Activated gamma-delta T cell (primary cell): ENCODE data around the gene CACNA2D1.
A peak's percentile ranks its signal among the peaks of the same experiment; 100 is the strongest.

Experiments used
- DNase-seq: peaks from one replicate; lab custom pipeline; 2025; lab: John Stamatoyannopoulos, UW
- total RNA-seq, 2 donors: gene quantifications; one replicate each; lab custom pipeline; 2026; lab: John Stamatoyannopoulos, UW

Gene CACNA2D1
- 0.05 to 0.22 reads per million in 2 donors for total RNA-seq

- no peak for DNase-seq
These were observed at the start of gene CACNA2D1 for GRCh38 chr7:82443547-82444219. CACNA2D1 (minus strand) TSS chr7:82443777.

GRCh38 chr7:82481499-82482097 lies 38.0 kb upstream of the CACNA2D1 start:
- DNase-seq, result no peak

- no peak for DNase-seq
These were observed 34.3 kb upstream of the CACNA2D1 start for GRCh38 chr7:82477733-82478515.

GRCh38 chr7:82472966-82473365 lies 29.4 kb upstream of the CACNA2D1 start:
- DNase-seq, result no peak

- no peak for DNase-seq
These were observed 27.9 kb upstream of the CACNA2D1 start for GRCh38 chr7:82471351-82472020.

- no peak for DNase-seq
These were observed 25.6 kb upstream of the CACNA2D1 start for GRCh38 chr7:82469207-82469606.

GRCh38 chr7:82468435-82468834 lies 24.9 kb upstream of the CACNA2D1 start:
- no peak for DNase-seq

GRCh38 chr7:82467020-82467419 lies 23.4 kb upstream of the CACNA2D1 start:
- no peak for DNase-seq

- DNase-seq, result no peak
These were observed 20.8 kb upstream of the CACNA2D1 start for GRCh38 chr7:82464372-82464771.

- DNase-seq, result no peak
These were observed 11.7 kb upstream of the CACNA2D1 start for GRCh38 chr7:82455295-82455694.

GRCh38 chr7:82450759-82451158 lies 7.2 kb upstream of the CACNA2D1 start:
- no peak for DNase-seq

GRCh38 chr7:82449910-82450309 lies 6.3 kb upstream of the CACNA2D1 start:
- DNase-seq, result no peak

GRCh38 chr7:82446897-82447296 lies 3.3 kb upstream of the CACNA2D1 start:
- DNase-seq, result no peak

- no peak for DNase-seq
These were observed 1.7 kb upstream of the CACNA2D1 start for GRCh38 chr7:82445271-82445670.

GRCh38 chr7:82444220-82444909 lies 788 bp upstream of the CACNA2D1 start:
- DNase-seq, result peak; percentile 5

GRCh38 chr7:82443036-82443546 lies 486 bp downstream of the CACNA2D1 start:
- DNase-seq, result peak; percentile 9

- no peak for DNase-seq
These were observed 1.0 kb downstream of the CACNA2D1 start for GRCh38 chr7:82442492-82443035.

- DNase-seq, result no peak
These were observed 1.7 kb downstream of the CACNA2D1 start for GRCh38 chr7:82441669-82442478.

GRCh38 chr7:82438521-82438920 lies 5.1 kb downstream of the CACNA2D1 start:
- DNase-seq, result no peak

GRCh38 chr7:82435769-82436168 lies 7.8 kb downstream of the CACNA2D1 start:
- no peak for DNase-seq
